ENCODE data around the gene SETD2.

DNA sequence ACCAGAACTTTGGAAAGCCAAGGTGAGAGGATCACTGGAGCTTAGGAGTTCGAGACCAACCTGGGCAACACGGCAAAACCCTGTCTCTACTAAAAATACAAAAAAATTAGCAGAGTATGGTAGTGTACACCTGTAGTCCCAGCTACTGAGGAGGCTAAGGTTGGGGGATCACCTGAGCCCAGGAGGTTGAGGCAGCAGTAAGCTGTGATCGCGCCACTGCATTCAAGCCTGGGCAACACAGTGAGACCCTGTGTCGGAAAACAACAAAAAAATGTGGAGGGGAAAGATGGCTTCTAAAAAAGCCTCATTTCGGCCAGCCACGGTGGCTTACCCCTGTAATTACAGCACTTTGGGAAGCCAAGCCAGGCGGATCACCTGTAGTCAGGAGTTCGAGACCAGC, 54.5 kb downstream of the SETD2 start:
- TF ChIP-seq, protein P1, sequence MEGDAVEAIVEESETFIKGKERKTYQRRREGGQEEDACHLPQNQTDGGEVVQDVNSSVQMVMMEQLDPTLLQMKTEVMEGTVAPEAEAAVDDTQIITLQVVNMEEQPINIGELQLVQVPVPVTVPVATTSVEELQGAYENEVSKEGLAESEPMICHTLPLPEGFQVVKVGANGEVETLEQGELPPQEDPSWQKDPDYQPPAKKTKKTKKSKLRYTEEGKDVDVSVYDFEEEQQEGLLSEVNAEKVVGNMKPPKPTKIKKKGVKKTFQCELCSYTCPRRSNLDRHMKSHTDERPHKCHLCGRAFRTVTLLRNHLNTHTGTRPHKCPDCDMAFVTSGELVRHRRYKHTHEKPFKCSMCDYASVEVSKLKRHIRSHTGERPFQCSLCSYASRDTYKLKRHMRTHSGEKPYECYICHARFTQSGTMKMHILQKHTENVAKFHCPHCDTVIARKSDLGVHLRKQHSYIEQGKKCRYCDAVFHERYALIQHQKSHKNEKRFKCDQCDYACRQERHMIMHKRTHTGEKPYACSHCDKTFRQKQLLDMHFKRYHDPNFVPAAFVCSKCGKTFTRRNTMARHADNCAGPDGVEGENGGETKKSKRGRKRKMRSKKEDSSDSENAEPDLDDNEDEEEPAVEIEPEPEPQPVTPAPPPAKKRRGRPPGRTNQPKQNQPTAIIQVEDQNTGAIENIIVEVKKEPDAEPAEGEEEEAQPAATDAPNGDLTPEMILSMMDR (conservative IDR thresholded peaks at IDR 0.05; ENCODE audit: low read length) = no peak
- TF ChIP-seq EZH2phosphoT487 (IDR thresholded peaks at IDR 0.05; ENCODE audit: borderline replicate concordance, low read depth, low read length) = no peak
